Skeletal muscle tissue (tissue), 4 donors: ENCODE results near the gene CROCC2. TPM values are rescaled to one million over a fixed set of nuclear protein-coding genes. Genes with fewer than 3 reads are reported as not detected.

Source experiments
- H3K27ac ChIP-seq: one replicate; pipeline ENCODE4 v1.7.0; 2013; ENCODE audit warnings: mild to moderate bottlenecking, low read depth, low read length, inconsistent platforms
- H3K27me3 ChIP-seq, 3 donors: one replicate each; pipeline ENCODE4 v1.7.0; 2013; ENCODE audit warnings: low read length in 3 of 3; ENCODE audit not compliant: control insufficient read depth in 3 of 3, insufficient read depth in 3 of 3
- H3K36me3 ChIP-seq, 3 donors: one replicate each; pipeline ENCODE4 v1.7.0; 2013; ENCODE audit warnings: low read length in 3 of 3; ENCODE audit not compliant: control insufficient read depth in 3 of 3, insufficient read depth in 3 of 3
- H3K4me1 ChIP-seq, 3 donors: one replicate each; pipeline ENCODE4 v1.7.0; 2013; ENCODE audit warnings: low read length in 3 of 3, mild to moderate bottlenecking in 3 of 3; ENCODE audit not compliant: control insufficient read depth in 3 of 3, insufficient read depth in 3 of 3
- H3K4me3 ChIP-seq, 3 donors: one replicate each; pipeline ENCODE4 v1.7.0; 2013; ENCODE audit warnings: low read length in 3 of 3
- H3K9ac ChIP-seq, 3 donors: one replicate each; pipeline ENCODE4 v1.7.0; 2013; ENCODE audit warnings: low read length in 3 of 3, mild to moderate bottlenecking in 3 of 3, moderate library complexity in 2 of 3, low read depth in 1 of 3
- H3K9me3 ChIP-seq, 3 donors: one replicate each; pipeline ENCODE4 v1.7.0; 2013; ENCODE audit warnings: low read length in 3 of 3; ENCODE audit not compliant: control insufficient read depth in 3 of 3
- total RNA-seq: library from RNA; depleted of rRNA; stranded (reverse); fragments of >200 nt; gene quantifications from one replicate; pipeline ENCODE4 v1.2.3, GENCODE V29; 2014
- donor health status: Osteomylitis.

Gene CROCC2
- total RNA-seq, 1 donor from 2014 or later = under 0.01 TPM

DNA sequence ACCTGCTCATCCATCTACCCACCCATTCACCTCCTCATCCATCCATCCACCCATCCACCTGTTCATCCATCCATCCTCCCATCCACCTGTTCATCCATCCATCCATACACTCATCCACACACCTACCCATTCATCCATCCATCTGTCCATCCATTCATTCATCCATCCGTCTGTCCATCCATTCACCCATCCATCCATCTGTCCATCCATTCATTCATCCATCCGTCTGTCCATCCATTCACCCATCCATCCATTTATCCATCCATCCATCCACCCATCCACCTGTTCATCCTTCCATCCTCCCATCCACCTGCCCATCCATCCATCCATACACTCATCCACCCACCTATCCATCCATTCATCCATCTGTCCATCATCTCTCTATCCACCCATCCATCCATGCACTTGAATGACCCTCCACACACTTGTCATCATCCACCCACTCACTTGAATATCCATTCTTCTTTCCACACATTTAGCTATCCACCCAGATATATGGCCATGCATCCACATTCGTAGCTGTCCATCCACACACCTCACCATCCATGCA is 45.0 kb downstream of the CROCC2 start:
- H3K9ac ChIP-seq = no peak overlapping the region
- H3K27me3 ChIP-seq = peaks cover 0 to 31% (median 17%) of the 10 kb centered on the region in 3 donors
- no peak overlapping the region for H3K4me3 ChIP-seq
- H3K36me3 ChIP-seq = no peaks in the 10 kb centered on the region
- H3K4me1 ChIP-seq = no peaks in the 10 kb centered on the region
- H3K27ac ChIP-seq = no peak overlapping the region
- no peaks in the 10 kb centered on the region for H3K9me3 ChIP-seq

DNA sequence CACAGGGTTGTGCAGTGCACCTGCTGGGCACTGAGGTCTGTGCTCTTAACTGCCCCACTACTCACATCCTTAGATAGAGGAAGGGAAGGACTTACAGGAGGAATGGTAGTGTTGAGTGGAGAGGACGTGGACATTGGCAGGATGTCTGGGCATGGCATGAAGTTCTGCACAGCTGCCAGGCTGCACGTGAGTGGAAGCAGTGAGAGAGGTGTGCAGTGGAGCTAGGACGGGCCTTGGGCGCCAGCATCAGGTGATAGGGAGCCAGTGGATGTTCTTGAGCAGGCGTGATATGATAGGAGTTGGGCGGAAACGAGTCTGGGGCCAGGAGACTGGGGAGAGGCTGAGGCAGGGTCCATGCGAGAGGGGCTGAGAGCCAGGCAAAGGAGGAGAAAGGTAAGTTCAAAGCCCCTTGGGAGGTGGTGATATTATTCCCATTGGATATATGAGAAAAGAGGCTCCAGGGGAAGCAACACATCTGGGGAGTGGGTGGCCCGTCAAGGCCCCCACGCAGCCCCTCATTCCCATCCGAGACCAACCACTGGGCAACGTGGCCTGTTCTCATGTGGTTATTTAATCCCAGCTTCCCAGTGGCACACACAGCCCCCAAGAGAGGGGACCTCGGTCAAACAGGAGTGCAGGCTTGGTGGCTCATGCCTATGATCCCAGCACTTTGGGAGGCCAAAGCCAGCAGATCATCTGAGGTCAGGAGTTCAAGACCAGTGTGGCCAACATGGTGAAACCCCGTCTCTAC is 46.5 kb downstream of the CROCC2 start:
- H3K27ac ChIP-seq = no peak overlapping the region
- no peaks in the 10 kb centered on the region for H3K9me3 ChIP-seq
- H3K4me3 ChIP-seq = no peak overlapping the region
- H3K27me3 ChIP-seq = peaks cover 0 to 31% (median 17%) of the 10 kb centered on the region in 3 donors
- H3K9ac ChIP-seq = no peak overlapping the region
- H3K4me1 ChIP-seq = no peaks in the 10 kb centered on the region
- no peaks in the 10 kb centered on the region for H3K36me3 ChIP-seq

DNA sequence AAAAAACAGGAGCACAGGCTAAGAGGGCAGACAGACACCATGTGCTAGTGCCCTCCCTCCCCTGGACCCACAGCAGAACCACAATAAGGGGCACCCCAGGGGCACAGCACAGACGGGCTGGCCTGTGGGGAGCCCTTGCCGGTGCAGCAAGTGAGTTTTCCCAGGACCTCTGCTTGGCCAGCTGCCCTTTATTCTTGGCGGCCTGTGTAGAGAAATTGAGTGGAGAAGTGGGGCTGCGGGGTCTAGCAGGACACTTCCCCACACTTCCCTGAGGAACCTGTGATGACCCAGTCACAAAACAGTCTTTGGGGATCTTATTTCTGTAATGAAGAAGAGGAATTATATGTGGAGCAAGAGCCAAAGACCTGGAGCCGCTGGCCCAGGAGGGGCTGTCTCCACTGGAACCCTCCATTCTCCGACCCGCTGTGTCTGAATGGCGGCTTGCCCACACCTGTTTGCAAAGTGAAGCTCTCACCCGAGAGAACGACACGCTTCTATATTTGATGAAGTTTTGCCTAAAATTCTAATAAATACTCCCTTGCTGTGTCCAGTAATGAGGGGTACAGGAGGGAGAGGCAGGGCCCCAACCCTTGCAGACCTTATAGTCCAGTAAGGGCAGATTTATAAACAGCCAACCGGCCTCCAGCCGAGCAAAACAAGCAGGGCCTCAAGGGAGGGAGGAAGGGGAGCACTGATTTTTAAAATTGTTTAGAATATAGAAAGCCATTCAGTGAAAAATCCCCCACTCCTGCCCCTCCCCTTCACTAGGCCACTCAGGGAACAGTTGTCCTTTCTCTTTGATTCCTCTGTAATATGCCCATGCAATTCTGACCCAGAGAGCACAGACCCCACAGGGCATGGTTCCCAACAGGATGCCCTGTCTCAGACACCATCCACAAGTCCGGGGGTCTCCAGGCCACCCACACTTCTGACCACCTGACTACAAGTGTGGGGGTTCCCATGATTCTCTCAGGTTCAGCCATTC is 47.6 kb downstream of the CROCC2 start:
- H3K36me3 ChIP-seq = no peaks in the 10 kb centered on the region
- no peak overlapping the region for H3K27ac ChIP-seq
- H3K4me3 ChIP-seq = no peak overlapping the region
- H3K9ac ChIP-seq = no peak overlapping the region
- peaks cover 0 to 26% (median 17%) of the 10 kb centered on the region in 3 donors for H3K27me3 ChIP-seq
- H3K4me1 ChIP-seq = peaks cover 0 to 4% (median 0%) of the 10 kb centered on the region in 3 donors
- H3K9me3 ChIP-seq = no peaks in the 10 kb centered on the region

DNA sequence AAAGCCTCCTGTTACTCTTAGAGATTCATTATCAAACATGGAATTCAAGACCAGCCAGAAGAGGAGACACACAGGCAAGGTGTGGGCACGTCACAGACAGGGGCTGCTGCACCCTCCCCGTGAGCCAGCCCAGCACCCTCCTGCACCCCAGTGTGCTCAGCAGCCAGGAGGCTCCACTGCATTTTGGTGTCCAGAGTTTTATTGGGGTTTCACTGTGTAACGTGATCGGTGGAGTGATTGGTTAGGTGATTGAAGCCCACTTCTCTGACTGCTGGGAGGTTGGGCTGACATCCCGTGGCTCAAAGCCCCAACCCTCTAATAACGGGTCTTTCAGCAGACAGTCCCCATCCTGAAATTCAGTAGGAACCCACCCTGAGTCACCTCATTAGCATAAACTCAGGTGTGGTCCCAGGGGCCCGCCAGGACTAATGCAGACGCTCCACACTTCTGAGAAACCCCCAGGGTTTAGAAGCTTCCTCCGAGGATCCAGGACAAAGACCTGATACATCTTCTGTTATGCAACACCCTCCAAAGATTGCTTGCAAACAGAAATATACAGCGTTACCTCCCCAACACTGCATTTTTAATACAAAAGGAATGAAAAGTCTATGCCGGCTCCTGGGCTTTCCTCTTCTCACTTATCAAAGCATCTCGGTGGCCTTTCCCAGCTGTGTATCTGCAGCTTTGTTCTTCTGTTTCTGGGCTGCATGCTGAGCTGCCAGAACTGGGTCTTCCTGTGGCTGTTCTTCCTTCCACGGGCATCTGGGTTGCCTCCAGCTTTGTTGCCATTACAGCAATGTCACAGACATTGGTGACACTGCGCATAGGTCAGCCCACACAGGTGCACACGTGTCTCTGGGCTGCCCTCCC is 48.5 kb downstream of the CROCC2 start:
- peaks cover 0 to 21% (median 13%) of the 10 kb centered on the region in 3 donors for H3K27me3 ChIP-seq
- H3K27ac ChIP-seq = no peak overlapping the region
- H3K36me3 ChIP-seq = no peaks in the 10 kb centered on the region
- no peak overlapping the region for H3K9ac ChIP-seq
- no peak overlapping the region for H3K4me3 ChIP-seq
- no peaks in the 10 kb centered on the region for H3K9me3 ChIP-seq
- H3K4me1 ChIP-seq = peaks cover 0 to 4% (median 0%) of the 10 kb centered on the region in 3 donors

DNA sequence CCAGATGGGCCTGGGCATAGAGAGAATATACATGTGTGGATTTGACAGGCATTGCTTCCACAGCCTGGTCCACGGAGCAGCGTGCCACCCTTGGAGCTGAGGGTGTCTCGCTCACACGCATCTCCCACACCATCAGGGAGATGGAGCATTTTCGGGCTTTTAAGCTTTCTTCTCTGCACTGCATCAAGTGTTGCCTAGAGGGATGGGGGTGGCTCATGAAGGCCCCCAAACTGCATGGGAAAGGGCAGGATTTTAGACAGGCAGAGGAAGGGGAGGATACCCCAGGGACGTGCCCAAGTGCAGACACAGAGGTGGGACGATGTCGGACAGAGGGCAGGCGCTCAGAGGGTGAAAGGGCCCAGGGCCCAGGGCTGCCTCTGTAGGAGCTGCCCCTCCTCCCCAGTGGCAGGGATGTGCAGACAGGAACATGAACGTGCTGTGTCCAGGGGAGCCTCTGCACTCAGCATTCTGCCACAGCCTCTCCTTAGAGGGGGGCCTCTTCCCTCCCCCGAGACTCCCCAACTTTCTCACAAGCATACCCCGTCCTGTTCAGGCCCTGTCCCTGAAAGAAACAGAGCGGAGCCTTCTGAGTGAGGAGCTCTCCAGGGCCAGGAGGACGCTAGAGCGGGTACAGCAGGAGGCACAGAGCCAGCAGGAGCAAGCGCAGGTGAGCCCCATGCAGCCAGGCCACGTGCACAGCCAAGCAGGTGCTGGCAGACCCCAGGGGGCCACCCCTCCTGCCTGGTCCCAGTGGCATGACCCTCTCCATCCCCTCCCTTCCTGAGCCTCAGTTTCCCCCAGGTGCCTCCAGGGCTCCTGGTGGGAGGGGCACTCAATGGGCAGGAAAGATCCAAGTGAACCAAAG is 49.4 kb downstream of the CROCC2 start:
- no peak overlapping the region for H3K4me3 ChIP-seq
- peaks cover 0 to 17% (median 13%) of the 10 kb centered on the region in 3 donors for H3K27me3 ChIP-seq
- H3K9me3 ChIP-seq = no peaks in the 10 kb centered on the region
- no peak overlapping the region for H3K27ac ChIP-seq
- no peaks in the 10 kb centered on the region for H3K36me3 ChIP-seq
- H3K9ac ChIP-seq = no peak overlapping the region
- H3K4me1 ChIP-seq = peaks cover 0 to 7% (median 0%) of the 10 kb centered on the region in 3 donors

DNA sequence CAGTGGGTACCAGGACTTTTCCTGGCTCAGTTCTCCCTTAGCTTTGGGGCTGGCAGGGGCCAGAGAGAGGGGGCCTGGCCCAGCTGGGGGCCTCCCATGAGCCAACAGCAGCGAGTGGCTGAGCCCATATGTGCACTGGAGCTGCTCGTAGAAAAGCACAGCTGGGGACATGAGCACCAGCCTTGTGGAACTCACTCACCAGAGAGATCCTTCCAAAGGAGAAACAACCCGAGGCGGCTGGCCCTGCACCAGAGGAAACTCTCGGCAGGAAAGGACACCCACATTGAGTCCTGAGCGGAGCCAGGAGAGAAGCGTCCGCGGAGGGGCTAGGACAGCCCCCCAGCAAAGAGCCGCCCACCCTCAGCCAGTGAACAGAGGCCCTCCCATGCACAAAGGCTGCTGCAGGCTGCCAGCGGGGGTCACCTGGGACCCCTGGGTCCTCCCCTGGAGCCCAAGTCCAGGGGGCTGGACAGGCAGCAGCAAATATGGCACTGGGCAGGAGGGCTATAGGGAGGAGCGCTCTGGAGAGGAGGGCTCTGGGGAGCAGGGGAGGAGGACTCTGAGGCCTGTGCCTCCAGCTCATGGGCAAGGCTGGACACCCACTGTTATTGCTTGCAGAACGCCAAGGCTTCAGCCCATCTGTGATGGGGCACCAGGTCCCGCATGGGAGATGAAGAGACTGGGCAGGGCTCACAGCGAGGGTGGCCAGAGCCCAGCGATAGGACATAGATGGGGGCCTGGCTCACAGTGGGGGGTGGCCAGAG is 50.2 kb downstream of the CROCC2 start:
- H3K9ac ChIP-seq = no peak overlapping the region
- peaks cover 0 to 17% (median 13%) of the 10 kb centered on the region in 3 donors for H3K27me3 ChIP-seq
- H3K27ac ChIP-seq = no peak overlapping the region
- peaks cover 5 to 14% (median 6%) of the 10 kb centered on the region in 3 donors for H3K4me1 ChIP-seq
- no peak overlapping the region for H3K4me3 ChIP-seq
- no peaks in the 10 kb centered on the region for H3K36me3 ChIP-seq
- no peaks in the 10 kb centered on the region for H3K9me3 ChIP-seq

DNA sequence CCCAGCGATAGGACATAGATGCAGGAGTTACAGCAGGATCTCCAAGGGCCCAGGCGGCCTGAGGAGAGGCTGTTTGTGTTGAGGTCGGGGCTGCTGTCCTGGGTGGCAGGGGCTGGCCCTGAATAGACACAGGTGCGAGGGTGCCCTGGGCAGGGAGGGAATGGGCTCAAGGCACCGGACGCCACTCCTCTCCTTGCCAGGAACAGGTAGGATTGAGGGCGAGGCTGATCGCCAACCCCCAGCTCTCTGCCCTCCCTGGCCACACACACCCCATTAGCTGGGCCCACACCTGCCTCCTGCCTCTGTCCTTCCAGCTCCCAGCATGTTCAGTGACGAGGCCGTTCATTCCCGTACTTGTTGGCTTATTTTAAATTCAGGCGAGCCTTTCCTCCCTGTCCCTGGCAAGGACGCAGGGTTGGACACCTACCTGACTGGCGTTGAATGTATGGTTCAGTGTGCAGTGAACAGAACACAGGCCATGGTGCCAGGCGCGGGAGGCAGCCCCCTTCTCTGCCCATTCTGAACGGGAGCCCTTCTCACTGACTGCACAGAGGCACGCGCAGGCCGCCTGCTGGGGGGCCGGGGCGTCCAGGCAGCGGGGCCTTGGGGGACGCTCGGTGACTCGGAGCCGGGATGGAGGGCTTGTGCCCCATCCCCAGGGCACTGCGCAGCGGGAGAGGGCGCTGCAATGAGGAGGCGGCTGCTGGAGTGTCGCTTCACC is 51.0 kb downstream of the CROCC2 start:
- H3K4me1 ChIP-seq = peaks cover 10 to 20% (median 11%) of the 10 kb centered on the region in 3 donors
- H3K27ac ChIP-seq = no peak overlapping the region
- no peak overlapping the region for H3K4me3 ChIP-seq
- H3K27me3 ChIP-seq = peaks cover 0 to 17% (median 8%) of the 10 kb centered on the region in 3 donors
- no peaks in the 10 kb centered on the region for H3K36me3 ChIP-seq
- H3K9ac ChIP-seq = no peak overlapping the region
- H3K9me3 ChIP-seq = no peaks in the 10 kb centered on the region
